ENCODE results near the gene INKA2.

Gene INKA2

DNA sequence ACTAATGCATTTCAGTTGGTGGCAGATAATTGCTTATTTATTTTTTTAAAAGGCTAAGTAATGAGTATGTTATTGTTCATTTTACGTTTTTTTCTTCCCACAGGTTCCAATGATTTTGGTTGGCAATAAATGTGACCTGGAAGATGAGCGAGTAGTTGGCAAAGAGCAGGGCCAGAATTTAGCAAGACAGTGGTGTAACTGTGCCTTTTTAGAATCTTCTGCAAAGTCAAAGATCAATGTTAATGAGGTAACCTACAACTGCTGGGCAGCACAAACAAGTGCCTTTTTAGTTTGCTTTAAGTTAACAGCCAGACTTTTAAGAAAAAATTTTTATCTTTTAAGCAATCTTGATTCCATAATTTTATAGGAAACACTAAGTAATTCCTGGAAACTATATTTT is 35.0 kb downstream of the INKA2 start:
- TF ChIP-seq, protein P1, sequence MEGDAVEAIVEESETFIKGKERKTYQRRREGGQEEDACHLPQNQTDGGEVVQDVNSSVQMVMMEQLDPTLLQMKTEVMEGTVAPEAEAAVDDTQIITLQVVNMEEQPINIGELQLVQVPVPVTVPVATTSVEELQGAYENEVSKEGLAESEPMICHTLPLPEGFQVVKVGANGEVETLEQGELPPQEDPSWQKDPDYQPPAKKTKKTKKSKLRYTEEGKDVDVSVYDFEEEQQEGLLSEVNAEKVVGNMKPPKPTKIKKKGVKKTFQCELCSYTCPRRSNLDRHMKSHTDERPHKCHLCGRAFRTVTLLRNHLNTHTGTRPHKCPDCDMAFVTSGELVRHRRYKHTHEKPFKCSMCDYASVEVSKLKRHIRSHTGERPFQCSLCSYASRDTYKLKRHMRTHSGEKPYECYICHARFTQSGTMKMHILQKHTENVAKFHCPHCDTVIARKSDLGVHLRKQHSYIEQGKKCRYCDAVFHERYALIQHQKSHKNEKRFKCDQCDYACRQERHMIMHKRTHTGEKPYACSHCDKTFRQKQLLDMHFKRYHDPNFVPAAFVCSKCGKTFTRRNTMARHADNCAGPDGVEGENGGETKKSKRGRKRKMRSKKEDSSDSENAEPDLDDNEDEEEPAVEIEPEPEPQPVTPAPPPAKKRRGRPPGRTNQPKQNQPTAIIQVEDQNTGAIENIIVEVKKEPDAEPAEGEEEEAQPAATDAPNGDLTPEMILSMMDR (IDR thresholded peaks at IDR 0.05; ENCODE audit: low read depth, low read length): no peak
- TF ChIP-seq MAX (IDR thresholded peaks at IDR 0.05; ENCODE audit: low read depth, low read length): no peak
- TF ChIP-seq POLR2A (IDR thresholded peaks at IDR 0.05; ENCODE audit: extremely low read depth, insufficient read length): no peak
- TF ChIP-seq MYC (IDR thresholded peaks at IDR 0.05; ENCODE audit: low read depth, low read length): no peak
- no peak for DNase-seq (ENCODE audit: low read depth)
- no peak overlapping the region for H3K4me3 ChIP-seq (ENCODE audit: low read depth, low read length)

GRCh38 chr1:111702504-111703050 is 36.6 kb downstream of the INKA2 start:
- TF ChIP-seq MYC (IDR thresholded peaks at IDR 0.05; ENCODE audit: low read depth, low read length): no peak
- TF ChIP-seq, protein P1 (IDR thresholded peaks at IDR 0.05; ENCODE audit: low read depth, low read length): no peak
- TF ChIP-seq POLR2A (IDR thresholded peaks at IDR 0.05; ENCODE audit: extremely low read depth, insufficient read length): no peak
- TF ChIP-seq MAX (IDR thresholded peaks at IDR 0.05; ENCODE audit: low read depth, low read length): no peak
- H3K4me3 ChIP-seq (ENCODE audit: low read depth, low read length): no peak overlapping the region
- no peak for DNase-seq (ENCODE audit: low read depth)

- DNase-seq (ENCODE audit: low read depth): no peak
- no peak for TF ChIP-seq POLR2A (IDR thresholded peaks at IDR 0.05; ENCODE audit: extremely low read depth, insufficient read length)
- TF ChIP-seq, protein P1 (IDR thresholded peaks at IDR 0.05; ENCODE audit: low read depth, low read length): no peak
- TF ChIP-seq MYC (IDR thresholded peaks at IDR 0.05; ENCODE audit: low read depth, low read length): no peak
- TF ChIP-seq MAX (IDR thresholded peaks at IDR 0.05; ENCODE audit: low read depth, low read length): no peak
- H3K4me3 ChIP-seq (ENCODE audit: low read depth, low read length): no peak overlapping the region
Observed at GRCh38 chr1:111699268-111699667, 39.9 kb downstream of the INKA2 start.

DNA sequence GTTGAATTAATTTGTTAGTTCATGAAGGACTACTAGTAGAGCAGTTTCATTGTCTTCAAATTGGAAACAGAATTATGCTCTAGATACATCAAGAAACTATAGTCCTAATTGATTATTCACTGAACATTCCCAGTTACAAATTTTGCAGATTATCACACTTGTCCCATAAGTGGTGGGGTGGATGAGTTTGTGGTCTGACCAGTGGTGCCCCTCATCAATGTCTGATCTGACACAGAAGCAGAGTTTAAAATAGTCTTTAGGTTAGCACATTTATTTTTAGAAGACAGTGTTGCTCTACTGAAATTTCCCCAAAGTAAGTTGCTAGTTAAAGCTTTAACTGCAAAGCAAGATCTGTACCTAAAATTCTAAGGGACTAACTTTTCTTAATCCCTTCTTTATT is 42.9 kb downstream of the INKA2 start:
- TF ChIP-seq MAX (IDR thresholded peaks at IDR 0.05; ENCODE audit: low read depth, low read length) (no peak), MYC (IDR thresholded peaks at IDR 0.05; ENCODE audit: low read depth, low read length) (no peak)
- TF ChIP-seq, protein P1 (IDR thresholded peaks at IDR 0.05; ENCODE audit: low read depth, low read length): no peak
- no peak for DNase-seq (ENCODE audit: low read depth)
- no peak overlapping the region for H3K4me3 ChIP-seq (ENCODE audit: low read depth, low read length)

GRCh38 chr1:111695801-111696200 is 43.4 kb downstream of the INKA2 start:
- H3K4me3 ChIP-seq (ENCODE audit: low read depth, low read length): no peak overlapping the region
- no peak for DNase-seq (ENCODE audit: low read depth)
- TF ChIP-seq MYC (IDR thresholded peaks at IDR 0.05; ENCODE audit: low read depth, low read length) (no peak), POLR2A (IDR thresholded peaks at IDR 0.05; ENCODE audit: extremely low read depth, insufficient read length) (no peak), MAX (IDR thresholded peaks at IDR 0.05; ENCODE audit: low read depth, low read length) (no peak)
- TF ChIP-seq, protein P1 (IDR thresholded peaks at IDR 0.05; ENCODE audit: low read depth, low read length): no peak
